GM12864 (cell line): ENCODE measurements around the gene TOGARAM2.

Experiments
- DNase-seq: peaks from one replicate; pipeline ENCODE4 v3.0.0-alpha.2; 2011; ENCODE audit warnings: low read depth
- H3K4me3 ChIP-seq: 2 replicates; pipeline ENCODE4 v1.5.1; 2011; ENCODE audit warnings: mild to moderate bottlenecking, low read depth, low read length, control low read depth
- TF ChIP-seq, protein P1 (sequence below): IDR thresholded peaks from 2 replicates; pipeline ENCODE4 v1.5.1; 2011; ENCODE audit warnings: low read depth, mild to moderate bottlenecking, moderate library complexity, low read length, control low read depth, inconsistent platforms; ENCODE audit errors: missing control alignments

Gene TOGARAM2

GRCh38 chr2:28949617-28950305 is 31.3 kb upstream of the TOGARAM2 start:
- no peak overlapping the region for H3K4me3 ChIP-seq
- TF ChIP-seq, protein P1, sequence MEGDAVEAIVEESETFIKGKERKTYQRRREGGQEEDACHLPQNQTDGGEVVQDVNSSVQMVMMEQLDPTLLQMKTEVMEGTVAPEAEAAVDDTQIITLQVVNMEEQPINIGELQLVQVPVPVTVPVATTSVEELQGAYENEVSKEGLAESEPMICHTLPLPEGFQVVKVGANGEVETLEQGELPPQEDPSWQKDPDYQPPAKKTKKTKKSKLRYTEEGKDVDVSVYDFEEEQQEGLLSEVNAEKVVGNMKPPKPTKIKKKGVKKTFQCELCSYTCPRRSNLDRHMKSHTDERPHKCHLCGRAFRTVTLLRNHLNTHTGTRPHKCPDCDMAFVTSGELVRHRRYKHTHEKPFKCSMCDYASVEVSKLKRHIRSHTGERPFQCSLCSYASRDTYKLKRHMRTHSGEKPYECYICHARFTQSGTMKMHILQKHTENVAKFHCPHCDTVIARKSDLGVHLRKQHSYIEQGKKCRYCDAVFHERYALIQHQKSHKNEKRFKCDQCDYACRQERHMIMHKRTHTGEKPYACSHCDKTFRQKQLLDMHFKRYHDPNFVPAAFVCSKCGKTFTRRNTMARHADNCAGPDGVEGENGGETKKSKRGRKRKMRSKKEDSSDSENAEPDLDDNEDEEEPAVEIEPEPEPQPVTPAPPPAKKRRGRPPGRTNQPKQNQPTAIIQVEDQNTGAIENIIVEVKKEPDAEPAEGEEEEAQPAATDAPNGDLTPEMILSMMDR = no peak
- DNase-seq = no peak

GRCh38 chr2:28950941-28951630 is 30.0 kb upstream of the TOGARAM2 start:
- H3K4me3 ChIP-seq = no peak overlapping the region
- TF ChIP-seq, protein P1 = no peak
- no peak for DNase-seq

GRCh38 chr2:28951910-28952835 is 28.9 kb upstream of the TOGARAM2 start:
- TF ChIP-seq, protein P1 = no peak
- no peak for DNase-seq
- H3K4me3 ChIP-seq = no peak overlapping the region

- TF ChIP-seq, protein P1 = no peak
- no peak for DNase-seq
- H3K4me3 ChIP-seq = no peak overlapping the region
These were observed 28.3 kb upstream of the TOGARAM2 start for GRCh38 chr2:28952836-28953211.

DNA sequence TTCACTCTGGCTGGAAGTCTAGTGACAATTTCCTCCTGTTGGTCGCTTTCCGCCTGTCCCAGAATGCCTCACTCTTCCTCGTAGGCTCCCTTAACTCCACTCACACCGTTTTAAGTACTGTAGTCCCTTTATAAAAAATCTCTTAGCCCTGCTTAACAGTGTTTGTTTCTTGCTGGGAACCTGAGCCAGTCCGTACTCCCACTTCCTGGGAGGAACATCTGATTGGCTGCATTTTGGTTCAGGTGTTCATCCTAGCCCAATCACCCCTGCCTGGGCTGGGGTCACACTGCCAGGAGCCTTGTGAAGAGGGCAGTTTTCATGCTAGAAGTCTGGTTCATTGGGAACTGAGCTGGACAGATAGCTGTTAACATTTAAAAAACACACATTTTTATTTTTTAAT is 25.6 kb upstream of the TOGARAM2 start:
- TF ChIP-seq, protein P1 = no peak
- no peak for DNase-seq
- H3K4me3 ChIP-seq = no peak overlapping the region

GRCh38 chr2:28956415-28956826 is 24.7 kb upstream of the TOGARAM2 start:
- TF ChIP-seq, protein P1 = peak; percentile 59
- H3K4me3 ChIP-seq = no peak overlapping the region
- DNase-seq = peak; percentile 18
